HTR-8/SVneo (cell line): ENCODE results near the gene TRIB2.

Source experiments
- DNase-seq: peaks from one replicate; pipeline ENCODE4 v3.0.0; 2011; ENCODE audit warnings: low spot score, mixed read lengths; ENCODE audit not compliant: insufficient read length
- FAIRE-seq: peaks from 2 replicates; lab custom pipeline; 2011; peaks lifted over from hg19 to GRCh38; lab: Jason Lieb, UNC

Gene TRIB2

GRCh38 chr2:12734914-12735654 lies 18.3 kb downstream of the TRIB2 start:
- FAIRE-seq: no peak

GRCh38 chr2:12737297-12737696 lies 20.6 kb downstream of the TRIB2 start:
- DNase-seq (no peak), FAIRE-seq (no peak)

More at GRCh38 chr2:12734914-12735654, 18.3 kb downstream of the TRIB2 start:
- DNase-seq: no peak

DNA sequence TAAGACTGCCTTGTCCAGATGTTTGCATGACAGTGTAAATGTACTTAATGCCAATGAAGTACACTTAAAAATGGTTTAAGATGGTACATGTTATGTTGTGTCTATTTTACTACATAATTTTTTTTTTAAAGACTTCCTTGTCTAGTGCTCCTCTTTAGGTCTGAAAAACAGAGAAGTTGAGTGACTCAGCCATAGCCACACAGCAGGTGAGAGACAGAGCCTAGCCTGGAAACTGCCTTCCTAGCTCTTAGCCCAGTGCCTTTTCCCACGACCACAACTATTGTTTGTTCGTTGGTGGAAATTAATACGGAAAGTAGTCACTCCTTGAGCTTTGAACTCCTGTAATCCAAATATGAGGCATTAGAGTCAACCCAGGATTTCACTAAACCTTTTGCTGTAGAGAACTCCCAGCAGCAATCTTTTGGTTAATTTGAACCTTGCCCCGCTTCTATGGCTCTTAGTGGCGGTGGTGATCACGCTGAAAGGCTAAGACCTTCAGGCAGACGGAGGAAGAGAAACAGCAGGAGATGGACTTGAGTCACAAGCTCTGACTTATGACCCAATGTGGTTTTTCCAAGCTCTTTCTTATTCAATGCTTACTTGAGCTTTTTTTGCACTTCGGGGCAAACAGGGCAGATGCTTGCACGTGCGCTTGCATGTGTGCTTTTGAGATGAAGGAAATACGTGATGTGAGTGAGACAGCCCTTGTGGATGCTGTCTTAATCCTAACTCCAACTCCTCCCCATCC lies 21.2 kb downstream of the TRIB2 start:
- no peak for FAIRE-seq

DNA sequence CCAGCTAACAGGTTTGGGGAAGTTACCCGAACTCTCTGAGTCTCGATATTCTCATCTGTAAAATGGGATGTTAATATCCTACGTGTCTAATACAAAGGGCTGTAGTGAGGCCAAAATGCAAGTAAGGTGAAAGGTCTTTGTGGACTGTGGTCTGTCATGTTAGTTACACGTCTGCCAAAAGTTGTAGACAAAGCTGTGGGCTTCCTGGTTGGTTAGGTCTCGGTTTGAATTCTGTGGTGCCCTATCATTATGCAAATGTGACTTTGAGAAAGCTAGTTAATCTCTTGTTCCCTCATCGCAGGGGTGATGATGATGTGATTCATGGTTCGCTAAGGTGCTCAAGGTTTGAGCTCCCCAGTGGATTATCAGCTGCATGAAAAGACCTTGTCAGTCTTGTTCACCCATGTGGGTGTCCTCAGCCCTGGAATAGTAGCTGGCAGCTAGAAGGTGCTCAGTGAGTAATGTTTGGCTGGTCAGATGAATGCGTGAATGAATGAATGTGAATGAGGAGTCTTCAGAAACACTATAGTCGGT lies 23.1 kb downstream of the TRIB2 start:
- no peak for DNase-seq
- no peak for FAIRE-seq

More for the DNA sequence above, 21.2 kb downstream of the TRIB2 start:
- no peak for DNase-seq

DNA sequence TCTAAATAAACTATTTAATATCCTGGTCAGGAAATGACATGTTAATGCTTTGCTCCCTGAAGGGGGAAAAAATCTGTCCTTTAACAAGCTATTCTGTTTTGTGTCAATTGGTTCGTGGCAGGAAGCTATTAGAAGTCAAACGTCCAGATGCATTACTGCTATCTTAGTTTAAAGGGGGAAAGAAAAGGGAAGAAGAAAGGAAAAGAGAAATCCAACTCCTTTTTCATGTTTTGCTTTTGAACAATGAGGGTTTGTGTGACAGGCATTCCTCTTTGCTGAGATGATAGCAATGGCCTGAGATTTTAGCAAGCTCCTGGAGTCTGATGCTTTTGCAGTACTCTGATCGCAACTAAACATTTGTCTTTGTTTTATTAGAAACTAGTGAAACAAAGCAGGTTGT lies 24.6 kb downstream of the TRIB2 start:
- FAIRE-seq (no peak), DNase-seq (no peak)

DNA sequence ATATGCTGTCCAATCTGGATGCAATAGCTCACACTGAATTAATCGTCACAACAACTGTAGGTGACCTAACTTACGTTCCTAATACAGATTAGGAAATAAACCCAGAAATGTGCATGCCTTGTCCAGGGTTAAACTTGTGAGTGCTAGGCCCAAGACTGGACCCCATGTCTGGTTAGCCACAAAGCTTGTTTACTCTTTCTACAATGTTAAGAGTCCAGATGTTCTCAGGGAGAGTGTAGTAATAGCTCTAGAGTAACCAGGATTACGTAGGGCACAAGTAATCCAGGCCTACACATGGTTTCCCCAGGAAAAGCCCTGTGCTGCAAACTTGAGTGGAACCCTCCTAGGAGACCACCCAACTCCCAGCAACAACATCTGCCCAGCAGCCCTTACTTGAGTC lies 26.2 kb downstream of the TRIB2 start:
- no peak for FAIRE-seq
- DNase-seq: no peak

GRCh38 chr2:12750166-12750905 lies 33.6 kb downstream of the TRIB2 start:
- no peak for DNase-seq
- FAIRE-seq: no peak

GRCh38 chr2:12754643-12755042 lies 37.9 kb downstream of the TRIB2 start:
- DNase-seq (no peak), FAIRE-seq (no peak)

DNA sequence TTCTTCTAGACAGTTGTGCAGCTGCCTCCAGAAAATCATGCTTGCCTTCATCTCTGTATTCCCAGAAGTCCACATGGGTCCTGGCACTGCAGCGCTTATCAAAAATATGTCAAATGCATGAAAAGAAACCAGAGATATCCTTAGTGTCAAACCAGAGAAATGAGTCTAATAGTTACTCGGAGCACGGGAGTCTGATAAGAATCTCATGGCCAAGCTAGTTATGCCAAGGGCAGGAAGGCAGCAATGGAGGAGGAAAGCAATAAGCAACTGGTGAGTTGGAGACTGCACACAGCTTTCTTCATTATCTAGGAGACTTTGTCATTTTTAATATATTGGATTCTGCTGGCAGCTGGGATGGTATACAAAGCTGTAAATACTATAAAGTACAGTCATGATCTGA lies 38.6 kb downstream of the TRIB2 start:
- no peak for DNase-seq
- FAIRE-seq: no peak

DNA sequence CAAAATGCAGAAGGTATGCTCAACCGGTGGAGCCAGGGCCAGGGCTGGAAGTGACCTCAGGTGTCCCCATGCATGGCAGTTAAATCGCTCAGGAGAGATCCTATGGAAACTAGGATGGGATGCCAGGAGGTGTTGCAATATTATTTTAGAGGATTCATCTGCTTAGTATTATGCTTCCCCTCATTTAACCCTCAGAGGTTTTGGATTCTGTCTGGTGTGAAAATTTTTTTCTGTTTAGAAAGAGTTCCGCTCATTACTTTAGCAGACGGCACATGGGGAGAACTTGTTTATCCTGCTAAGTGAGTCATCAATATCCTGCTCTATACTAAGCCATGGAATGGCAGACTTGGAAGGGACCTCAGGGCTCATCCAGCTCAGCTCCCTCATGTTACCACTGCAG lies 42.5 kb downstream of the TRIB2 start:
- FAIRE-seq: no peak
- DNase-seq: peak; percentile 7

GRCh38 chr2:12761104-12761503 lies 44.4 kb downstream of the TRIB2 start:
- FAIRE-seq (no peak), DNase-seq (no peak)

DNA sequence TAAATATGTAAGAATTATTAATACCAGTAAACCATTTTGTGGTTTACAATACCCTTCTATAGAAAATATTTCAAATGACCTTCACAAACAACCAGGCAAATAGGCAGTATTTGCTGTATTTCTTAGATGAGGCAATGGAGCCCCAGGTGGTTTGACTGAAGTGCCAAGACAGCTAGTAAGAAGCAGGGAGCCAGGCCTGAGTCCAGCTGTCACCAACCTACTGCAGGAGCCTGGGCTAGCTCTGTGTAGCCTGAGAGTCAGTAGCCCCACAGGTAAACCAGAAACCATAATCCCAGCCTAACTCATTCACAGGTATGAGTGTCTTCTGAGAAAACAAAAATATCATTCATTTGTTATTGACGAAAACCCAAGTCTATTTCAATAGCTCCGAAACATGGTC lies 45.6 kb downstream of the TRIB2 start:
- no peak for DNase-seq
- FAIRE-seq: no peak

- DNase-seq: no peak
- FAIRE-seq: no peak
These were observed 46.2 kb downstream of the TRIB2 start for GRCh38 chr2:12762976-12763375.

DNA sequence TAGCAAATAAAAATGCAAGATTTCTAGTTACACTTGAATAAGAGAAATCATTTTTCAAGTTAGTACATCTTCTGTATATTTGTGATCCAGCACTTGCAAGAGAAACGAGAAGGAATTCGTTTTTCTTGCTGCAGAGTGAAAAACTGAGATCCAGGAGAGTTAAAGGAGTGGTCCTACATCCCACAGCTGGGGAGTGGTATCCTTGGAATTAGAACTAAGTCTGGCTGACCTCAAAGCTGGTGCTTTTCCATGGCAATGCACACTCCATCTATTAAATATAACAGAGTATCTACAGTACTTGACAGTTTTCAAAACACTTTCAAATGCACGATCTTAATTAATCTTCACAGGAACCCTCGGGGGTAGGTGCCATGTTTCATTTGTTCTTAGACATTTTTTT lies 46.8 kb downstream of the TRIB2 start:
- FAIRE-seq: no peak
- no peak for DNase-seq

DNA sequence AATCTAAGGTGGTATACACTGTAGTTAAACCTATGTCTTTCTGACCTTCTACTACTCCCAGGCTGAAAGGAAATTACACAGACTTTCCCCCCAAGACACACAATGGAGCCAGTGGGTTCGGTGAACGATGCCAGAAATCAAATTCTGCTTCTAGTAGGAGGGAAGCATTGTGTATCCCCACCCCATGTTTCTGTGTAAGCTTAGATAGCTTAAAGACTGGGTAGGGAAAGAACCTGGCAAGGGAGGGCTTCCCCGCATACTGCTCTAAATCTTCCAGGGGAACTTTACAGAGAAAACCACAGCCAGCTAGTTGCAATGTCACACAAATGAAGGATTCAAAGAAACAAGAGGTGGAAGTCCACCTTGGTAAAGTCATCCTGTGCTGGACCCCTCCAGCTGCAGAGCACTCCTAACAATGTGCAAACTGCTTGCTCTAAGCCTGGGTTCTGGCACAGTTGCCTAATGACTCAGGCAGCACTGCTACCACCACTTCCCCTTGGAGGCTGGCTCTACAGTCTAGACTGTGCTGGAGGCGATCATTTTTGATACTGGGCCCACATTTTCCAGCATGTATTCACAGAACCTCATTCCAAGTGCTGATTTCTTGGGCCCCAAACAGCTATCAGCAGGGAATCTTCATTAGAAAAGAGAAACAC lies 47.5 kb downstream of the TRIB2 start:
- FAIRE-seq (no peak), DNase-seq (no peak)

GRCh38 chr2:12764849-12765605 lies 48.3 kb downstream of the TRIB2 start:
- DNase-seq (no peak), FAIRE-seq (no peak)

GRCh38 chr2:12766421-12766879 lies 49.7 kb downstream of the TRIB2 start:
- DNase-seq: no peak
- no peak for FAIRE-seq

- FAIRE-seq (no peak), DNase-seq (no peak)
These were observed 50.8 kb downstream of the TRIB2 start for GRCh38 chr2:12767541-12767940.

- DNase-seq (no peak), FAIRE-seq (no peak)
These were observed 51.4 kb downstream of the TRIB2 start for GRCh38 chr2:12767996-12768624.
